HL-60 (cell line): Measurements from ENCODE around the gene PDCD6IP.

Experiments
- CTCF ChIP-seq: IDR thresholded peaks from one replicate; pipeline ENCODE4 v1.5.1; 2011; ENCODE audit warnings: low read length, control low read depth, inconsistent platforms; ENCODE audit not compliant: insufficient read depth
- POLR2AphosphoS5 ChIP-seq: IDR thresholded peaks from 2 replicates; pipeline ENCODE4 v1.6.1; 2012; ENCODE audit warnings: low read depth
- REST ChIP-seq: IDR thresholded peaks from 2 replicates; pipeline ENCODE4 v1.6.1; 2012; ENCODE audit warnings: low read depth; ENCODE audit not compliant: insufficient replicate concordance

- TF ChIP-seq CTCF = no peak
- TF ChIP-seq POLR2AphosphoS5 = no peak
- no peak for TF ChIP-seq REST
Observed at GRCh38 chr3:33865133-33865532, 66.7 kb downstream of the PDCD6IP start.
